OCI-LY1 (cell line): ENCODE data around the gene PODNL1.

Experiments used
- H2AFZ ChIP-seq: fragments of 200-600 bp; sonication (generic), shearing (Covaris generic); 2 replicates; pipeline ENCODE4 v1.6.0; 2014; ENCODE audit warnings: antibody characterized with exemption, mild to moderate bottlenecking, low read length
- H3F3A ChIP-seq: fragments of 200-600 bp; sonication (generic), shearing (Covaris generic); 2 replicates; pipeline ENCODE4 v1.6.0; 2014; ENCODE audit warnings: mild to moderate bottlenecking, antibody characterized with exemption, low read length, moderate library complexity; ENCODE audit not compliant: insufficient read depth
- H3K27ac ChIP-seq: fragments of 200-600 bp; sonication (generic); 2 replicates; pipeline ENCODE4 v1.5.1; 2014; ENCODE audit warnings: low read length, mixed run types, mild to moderate bottlenecking, low read depth; ENCODE audit not compliant: poor library complexity, severe bottlenecking
- H3K27me3 ChIP-seq: fragments of 200-600 bp; sonication (generic); 2 replicates; pipeline ENCODE4 v1.6.0; 2014; ENCODE audit warnings: antibody characterized with exemption, mild to moderate bottlenecking, low read length, moderate library complexity; ENCODE audit not compliant: insufficient read depth
- H3K36me3 ChIP-seq: fragments of 200-600 bp; sonication (generic); 2 replicates; pipeline ENCODE4 v1.6.1; 2014; ENCODE audit warnings: mild to moderate bottlenecking, antibody characterized with exemption, low read length, moderate library complexity, mixed read lengths; ENCODE audit not compliant: insufficient read depth
- H3K4me1 ChIP-seq: fragments of 200-600 bp; sonication (generic); 2 replicates; pipeline ENCODE4 v1.5.1; 2014; ENCODE audit warnings: mild to moderate bottlenecking, low read length, moderate library complexity; ENCODE audit not compliant: insufficient read depth, severe bottlenecking
- H3K4me2 ChIP-seq: fragments of 200-600 bp; sonication (generic), shearing (Covaris generic); 2 replicates; pipeline ENCODE4 v1.6.1; 2014; ENCODE audit warnings: low read length
- H3K4me3 ChIP-seq: fragments of 200-600 bp; sonication (generic); 2 replicates; pipeline ENCODE4 v1.5.1; 2014; ENCODE audit warnings: low read length, low read depth, mild to moderate bottlenecking, mixed read lengths; ENCODE audit not compliant: poor library complexity, severe bottlenecking
- H3K79me2 ChIP-seq: fragments of 200-600 bp; shearing (Covaris generic); 2 replicates; pipeline ENCODE4 v1.6.1; 2016; ENCODE audit warnings: mixed run types, low read length, mixed read lengths; ENCODE audit not compliant: insufficient read depth
- H3K9ac ChIP-seq: fragments of 200-600 bp; sonication (generic), shearing (Covaris generic); 2 replicates; pipeline ENCODE4 v1.6.1; 2014; ENCODE audit warnings: mild to moderate bottlenecking, low read length, mixed read lengths
- H3K9me2 ChIP-seq: fragments of 200-600 bp; sonication (generic), shearing (Covaris generic); 2 replicates; pipeline ENCODE4 v1.6.1; 2014; ENCODE audit warnings: low read depth, mild to moderate bottlenecking, low read length, mixed read lengths
- H3K9me3 ChIP-seq: fragments of 200-600 bp; shearing (Covaris generic); 2 replicates; pipeline ENCODE4 v1.6.1; 2014; ENCODE audit warnings: low read length, mixed read lengths
- H4K20me1 ChIP-seq: fragments of 200-600 bp; sonication (generic), shearing (Covaris generic); 2 replicates; pipeline ENCODE4 v1.6.0; 2016; ENCODE audit warnings: mild to moderate bottlenecking, low read length; ENCODE audit not compliant: insufficient read depth
- CTCF ChIP-seq: fragments of 200-600 bp; sonication (generic), shearing (Covaris generic); IDR thresholded peaks from 2 replicates; pipeline ENCODE4 v1.5.1; 2017; ENCODE audit warnings: mild to moderate bottlenecking, antibody characterized with exemption, low read length, moderate library complexity, mixed read lengths
- EZH2 ChIP-seq: fragments of 200-600 bp; sonication (generic), shearing (Covaris generic); IDR thresholded peaks from 2 replicates; pipeline ENCODE4 v1.8.0; 2017; ENCODE audit warnings: borderline replicate concordance, mixed run types, mild to moderate bottlenecking, antibody characterized with exemption, low read length, moderate library complexity, mixed read lengths

Gene PODNL1

GRCh38 chr19:13981467-13981866 lies 43.2 kb upstream of the PODNL1 start:
- peaks cover 23% of the 10 kb centered on the region; the same call in 1 of the 2 replicates for H3K27me3 ChIP-seq
- no peaks in the 10 kb centered on the region for H3K79me2 ChIP-seq
- no peak overlapping the region for H3K4me2 ChIP-seq
- H3K9me3 ChIP-seq: no peaks in the 10 kb centered on the region
- H3K36me3 ChIP-seq: peaks cover 3% of the 10 kb centered on the region; the same call in 1 of the 2 replicates
- H3F3A ChIP-seq: no peaks in the 10 kb centered on the region; the same call in 1 of the 2 replicates
- H3K9ac ChIP-seq: no peak overlapping the region
- no peak overlapping the region for H3K27ac ChIP-seq
- H4K20me1 ChIP-seq: no peaks in the 10 kb centered on the region
- TF ChIP-seq EZH2: no peak
- no peak for TF ChIP-seq CTCF
- H2AFZ ChIP-seq: no peak overlapping the region
- H3K4me1 ChIP-seq: peaks cover 35% of the 10 kb centered on the region
- H3K9me2 ChIP-seq: no peaks in the 10 kb centered on the region
- no peak overlapping the region for H3K4me3 ChIP-seq

- peaks cover 3% of the 10 kb centered on the region; the same call in 1 of the 2 replicates for H3K36me3 ChIP-seq
- H3K4me2 ChIP-seq: no peak overlapping the region
- no peaks in the 10 kb centered on the region; the same call in 1 of the 2 replicates for H3F3A ChIP-seq
- H2AFZ ChIP-seq: no peak overlapping the region
- TF ChIP-seq CTCF: no peak
- no peak for TF ChIP-seq EZH2
- H4K20me1 ChIP-seq: no peaks in the 10 kb centered on the region
- H3K4me1 ChIP-seq: peaks cover 31% of the 10 kb centered on the region
- H3K9me3 ChIP-seq: no peaks in the 10 kb centered on the region
- no peaks in the 10 kb centered on the region for H3K79me2 ChIP-seq
- H3K27me3 ChIP-seq: peaks cover 23% of the 10 kb centered on the region; the same call in 1 of the 2 replicates
- H3K4me3 ChIP-seq: no peak overlapping the region
- no peak overlapping the region for H3K9ac ChIP-seq
- H3K27ac ChIP-seq: no peak overlapping the region
- H3K9me2 ChIP-seq: no peaks in the 10 kb centered on the region
Measured at GRCh38 chr19:13981021-13981420, 42.8 kb upstream of the PODNL1 start.

GRCh38 chr19:13980340-13980739 lies 42.1 kb upstream of the PODNL1 start:
- H3K4me1 ChIP-seq: peaks cover 24% of the 10 kb centered on the region
- no peaks in the 10 kb centered on the region for H3K9me2 ChIP-seq
- H3K27ac ChIP-seq: no peak overlapping the region
- TF ChIP-seq EZH2: no peak
- TF ChIP-seq CTCF: no peak
- H3K27me3 ChIP-seq: peaks cover 23% of the 10 kb centered on the region; the same call in 1 of the 2 replicates
- peaks cover 3% of the 10 kb centered on the region; the same call in 1 of the 2 replicates for H3K36me3 ChIP-seq
- no peak overlapping the region for H3K4me2 ChIP-seq
- H3F3A ChIP-seq: no peaks in the 10 kb centered on the region; the same call in 1 of the 2 replicates
- no peak overlapping the region for H3K4me3 ChIP-seq
- no peaks in the 10 kb centered on the region for H3K79me2 ChIP-seq
- no peak overlapping the region for H3K9ac ChIP-seq
- H3K9me3 ChIP-seq: no peaks in the 10 kb centered on the region
- H2AFZ ChIP-seq: no peak overlapping the region
- no peaks in the 10 kb centered on the region for H4K20me1 ChIP-seq
